Right cardiac atrium (tissue), 5 donors: ENCODE measurements around the gene SLC37A4. TPM values are rescaled to one million over a fixed set of nuclear protein-coding genes. Genes with fewer than 3 reads are reported as not detected.
"Not testable (repeated sequence)": the region's sequence is repeated elsewhere in the genome, so short reads cannot be mapped to it uniquely, and the experiment has no call there.

ENCODE experiments used
- ATAC-seq, 2 donors: fragments of 200-7000 bp; cut with Tn5 transposase; one replicate each; pipeline versions ENCODE4 v1.8.0 to v1.9.1; 2020; ENCODE audit warnings: moderate library complexity in 2 of 2, mild to moderate bottlenecking in 1 of 2
- DNase-seq, 3 donors: peaks; one replicate each; pipeline ENCODE4 v3.0.0-alpha.2; 2020
- H3K27ac ChIP-seq: one replicate; pipeline ENCODE4 v1.5.1; 2013; ENCODE audit warnings: mild to moderate bottlenecking, low read length, control low read depth, moderate library complexity
- H3K27me3 ChIP-seq: one replicate; pipeline ENCODE4 v1.6.1; 2013; ENCODE audit not compliant: control insufficient read depth, insufficient read depth
- H3K4me1 ChIP-seq: one replicate; pipeline ENCODE4 v1.6.1; 2013; ENCODE audit warnings: low read length; ENCODE audit not compliant: control insufficient read depth, insufficient read depth
- H3K4me3 ChIP-seq: one replicate; pipeline ENCODE4 v1.5.1; 2013; ENCODE audit warnings: low read length, control low read depth
- H3K9me3 ChIP-seq: one replicate; pipeline ENCODE4 v1.6.1; 2013; ENCODE audit warnings: low read length; ENCODE audit not compliant: control insufficient read depth
- WGBS: extraction: QIAGEN DNeasy Blood & Tissue Kit; methylation state at CpG from one replicate; pipeline ENCODE4 v1.1.7; 2013; 5-methylcytosine and 5-hydroxymethylcytosine counted together
- intact Hi-C, 4 donors: fragments of 100-400 bp; cut with DNase I; formaldehyde crosslinking; loops; one replicate each; pipeline versions ENCODE4 v1.11.0 to v1.14.0; 2022 to 2023
- polyA plus RNA-seq: library from polyadenylated mRNA; stranded (reverse); fragments of 200-250 nt; gene quantifications from one replicate; pipeline ENCODE4 v1.2.3, GENCODE V29; 2013
- total RNA-seq, 4 donors: library from RNA; stranded (reverse); fragmentation: NEBNext Ultra II Directional; extraction: Animal tissue kit (Norgen Biotek cat#: 25700); gene quantifications; one replicate each; pipeline ENCODE4 v1.2.1, GENCODE V29; 2021
- donor health status: healthy with polysubstance abuse.
- donor health status: DM: no; HTN: yes; CAD: no.
- donor health status: DM: no; HTN: no; CAD: no.
- donor health status: DM: no; HTN: yes; CAD: no; lungs with severe emphysema.
- donor health status: DM: yes; HTN: yes; CAD: no.

SLC37A4 gene
- total and polyA plus RNA-seq, 5 donors = 7.1 to 8.6 (median 7.5) TPM

GRCh38 chr11:118996926-118997626 is 33.6 kb downstream of the SLC37A4 start:
- DNase-seq (peak in 1 of 3 donors; percentile 62), ATAC-seq (peak; percentile 19 to 40)
- intact Hi-C loops = no loop called here
- H3K4me3 ChIP-seq = peak overlapping the region; percentile 83
- no peaks in the 10 kb centered on the region for H3K4me1 ChIP-seq
- 13% methylated on average over 22 of the region's 22 CpGs for WGBS
- H3K27me3 ChIP-seq = no peaks in the 10 kb centered on the region
- peak overlapping the region; percentile 70 for H3K27ac ChIP-seq
- H3K9me3 ChIP-seq = no peaks in the 10 kb centered on the region

GRCh38 chr11:118991486-118992038 is 39.1 kb downstream of the SLC37A4 start:
- WGBS = 95% methylated on average over 41 of the region's 44 CpGs
- H3K9me3 ChIP-seq, ATAC-seq, H3K27ac ChIP-seq, H3K27me3 ChIP-seq, H3K4me3 ChIP-seq, intact Hi-C loops, H3K4me1 ChIP-seq: not testable (repeated sequence)
- peak in 1 of 3 donors; percentile 50 for DNase-seq

GRCh38 chr11:118988280-118988679 is 42.4 kb downstream of the SLC37A4 start:
- H3K9me3 ChIP-seq = no peaks in the 10 kb centered on the region
- no peak for ATAC-seq
- 92% methylated on average over 5 of the region's 5 CpGs for WGBS
- no peak overlapping the region for H3K4me3 ChIP-seq
- H3K27ac ChIP-seq = no peak overlapping the region
- H3K4me1 ChIP-seq = no peaks in the 10 kb centered on the region
- intact Hi-C loops = no loop called here
- no peak for DNase-seq
- H3K27me3 ChIP-seq = no peaks in the 10 kb centered on the region

- H3K4me3 ChIP-seq = no peak overlapping the region
- no peaks in the 10 kb centered on the region for H3K9me3 ChIP-seq
- no peaks in the 10 kb centered on the region for H3K27me3 ChIP-seq
- WGBS = 79% methylated on average over 2 of the region's 2 CpGs
- H3K4me1 ChIP-seq = peaks cover 1% of the 10 kb centered on the region
- ATAC-seq = no peak
- H3K27ac ChIP-seq = no peak overlapping the region
- intact Hi-C loops = no loop called here
- no peak for DNase-seq
Observed at GRCh38 chr11:118984825-118985224, 45.9 kb downstream of the SLC37A4 start.

- ATAC-seq, H3K4me3 ChIP-seq, H3K4me1 ChIP-seq, H3K9me3 ChIP-seq, intact Hi-C loops, H3K27me3 ChIP-seq, DNase-seq, H3K27ac ChIP-seq: not testable (repeated sequence)
- WGBS = 69% methylated on average over 8 of the region's 8 CpGs
Observed at GRCh38 chr11:118984337-118984736, 46.3 kb downstream of the SLC37A4 start.

- WGBS = 11% methylated on average over 21 of the region's 21 CpGs
- Histone ChIP-seq H3K27ac (no peak overlapping the region), H3K4me3 (no peak overlapping the region), H3K9me3 (no peaks in the 10 kb centered on the region), H3K27me3 (no peaks in the 10 kb centered on the region), H3K4me1 (peaks cover 1% of the 10 kb centered on the region)
- ATAC-seq = peak; percentile 79 to 82
- DNase-seq = peak; percentile 56 to 83 (median 83)
- intact Hi-C loops = no loop called here
Observed at GRCh38 chr11:118980191-118980881, 50.3 kb downstream of the SLC37A4 start.

GRCh38 chr11:118979434-118979833 is 51.2 kb downstream of the SLC37A4 start:
- intact Hi-C loops = no loop called here
- peak in 1 of 2 donors; percentile 17 for ATAC-seq
- no peak for DNase-seq
- Histone ChIP-seq H3K27me3 (no peaks in the 10 kb centered on the region), H3K4me1 (peaks cover 1% of the 10 kb centered on the region), H3K9me3 (no peaks in the 10 kb centered on the region), H3K4me3 (no peak overlapping the region), H3K27ac (no peak overlapping the region)
- 49% methylated on average over 9 of the region's 9 CpGs for WGBS

GRCh38 chr11:118975771-118976709 is 54.6 kb downstream of the SLC37A4 start:
- DNase-seq = no peak
- WGBS = 81% methylated on average over 15 of the region's 15 CpGs
- H3K4me1 ChIP-seq = peaks cover 1% of the 10 kb centered on the region
- no peaks in the 10 kb centered on the region for H3K9me3 ChIP-seq
- ATAC-seq = no peak
- no peaks in the 10 kb centered on the region for H3K27me3 ChIP-seq
- H3K4me3 ChIP-seq = no peak overlapping the region
- intact Hi-C loops = no loop called here
- no peak overlapping the region for H3K27ac ChIP-seq
